ENCODE measurements around the gene RNASEH1. TPM values are rescaled to one million over a fixed set of nuclear protein-coding genes. Genes with fewer than 3 reads are reported as not detected.

The RNASEH1 gene
- total RNA-seq, 1 experiment from 2014 or later = 38.2 TPM

- no peaks in the 10 kb centered on the region for H3K36me3 ChIP-seq (ENCODE audit: control insufficient read depth in 1 of 2, insufficient read depth in 2 of 2, low read length in 2 of 2)
- H3K79me2 ChIP-seq (ENCODE audit: insufficient read depth, low read length) = peaks cover 8% of the 10 kb centered on the region
- no peak overlapping the region for H3K4me2 ChIP-seq (ENCODE audit: low read length)
- intact Hi-C loops (cut with micrococcal nuclease) = no loop called here
- H3K9me3 ChIP-seq (ENCODE audit: control insufficient read depth in 1 of 2, insufficient read depth in 1 of 2, low read depth in 1 of 2, low read length in 2 of 2) = 0 out of 4 replicates have a peak, but pooled peaks cover 0 to 3% of the 10 kb centered on the region in 2 experiments
- no peak overlapping the region for H2AFZ ChIP-seq (ENCODE audit: low read depth, low read length, poor library complexity, severe bottlenecking)
- H4K20me1 ChIP-seq (ENCODE audit: insufficient read depth) = no peaks in the 10 kb centered on the region
- no peaks in the 10 kb centered on the region for H3K9me2 ChIP-seq (ENCODE audit: insufficient read depth)
- H3K27ac ChIP-seq (ENCODE audit: low read depth, low read length) = no peak overlapping the region
- DNase-seq (ENCODE audit: low read depth, low spot score) = no peak
- no peak for TF ChIP-seq SP1 (IDR thresholded peaks at IDR 0.05; ENCODE audit: low read depth)
- no peak for TF ChIP-seq ELF1 (IDR thresholded peaks at IDR 0.05; ENCODE audit: borderline replicate concordance, low read depth)
- TF ChIP-seq, protein P1, sequence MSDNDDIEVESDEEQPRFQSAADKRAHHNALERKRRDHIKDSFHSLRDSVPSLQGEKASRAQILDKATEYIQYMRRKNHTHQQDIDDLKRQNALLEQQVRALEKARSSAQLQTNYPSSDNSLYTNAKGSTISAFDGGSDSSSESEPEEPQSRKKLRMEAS (IDR thresholded peaks at IDR 0.05) = no peak
- TF ChIP-seq, protein P2, sequence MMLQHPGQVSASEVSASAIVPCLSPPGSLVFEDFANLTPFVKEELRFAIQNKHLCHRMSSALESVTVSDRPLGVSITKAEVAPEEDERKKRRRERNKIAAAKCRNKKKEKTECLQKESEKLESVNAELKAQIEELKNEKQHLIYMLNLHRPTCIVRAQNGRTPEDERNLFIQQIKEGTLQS (IDR thresholded peaks at IDR 0.05) = no peak
- no peak for TF ChIP-seq SIN3A (IDR thresholded peaks at IDR 0.05; ENCODE audit: low read depth)
- no peak for TF ChIP-seq RAD21 (IDR thresholded peaks at IDR 0.05; ENCODE audit: low read depth)
- no peak for TF ChIP-seq ZNF274 (IDR thresholded peaks at IDR 0.05; ENCODE audit: low read depth, low read length)
- no peak for TF ChIP-seq JUND (IDR thresholded peaks at IDR 0.05)
- TF ChIP-seq TCF7L2 (IDR thresholded peaks at IDR 0.05; ENCODE audit: borderline replicate concordance, extremely low read depth, insufficient read depth, insufficient read length) = no peak
- no peak for TF ChIP-seq REST (IDR thresholded peaks at IDR 0.05; ENCODE audit: low read depth)
- no peak for TF ChIP-seq CEBPB (IDR thresholded peaks at IDR 0.05; ENCODE audit: low read depth)
- no TSS peak for BruUV-seq (replicated peaks)
- no peak overlapping the region for H3K4me3 ChIP-seq (replicated peaks in 1 of 2; ENCODE audit: low read depth in 1 of 2, low read length in 2 of 2)
- no peak overlapping the region for H3K9ac ChIP-seq (ENCODE audit: low read length)
- no peak for ATAC-seq
- H3K4me1 ChIP-seq (ENCODE audit: control insufficient read depth in 1 of 2, insufficient read depth in 2 of 2, low read length in 2 of 2) = peaks cover 4 to 5% of the 10 kb centered on the region in 2 experiments; a peak in 3 of 4 replicates
- CTCF ChIA-PET = no interaction called here
- POLR2A ChIA-PET = no interaction called here
- H3K27me3 ChIP-seq (ENCODE audit: insufficient read depth, low read length) = no peaks in the 10 kb centered on the region
- RAD21 ChIA-PET (ENCODE audit: low non-redundant PET in 1 of 2, low total read pairs in 2 of 2, uncharacterized antibody in 2 of 2, unreplicated experiment in 2 of 2) = no interaction called here
Measured at GRCh38 chr2:3513026-3513810, 44.9 kb downstream of the RNASEH1 start.
